ENCODE results near the gene ST3GAL3. TPM values are rescaled to one million over a fixed set of nuclear protein-coding genes. Genes with fewer than 3 reads are reported as not detected.

Gene ST3GAL3
- total RNA-seq, 1 experiment from 2014 or later = 8.6 TPM

DNA sequence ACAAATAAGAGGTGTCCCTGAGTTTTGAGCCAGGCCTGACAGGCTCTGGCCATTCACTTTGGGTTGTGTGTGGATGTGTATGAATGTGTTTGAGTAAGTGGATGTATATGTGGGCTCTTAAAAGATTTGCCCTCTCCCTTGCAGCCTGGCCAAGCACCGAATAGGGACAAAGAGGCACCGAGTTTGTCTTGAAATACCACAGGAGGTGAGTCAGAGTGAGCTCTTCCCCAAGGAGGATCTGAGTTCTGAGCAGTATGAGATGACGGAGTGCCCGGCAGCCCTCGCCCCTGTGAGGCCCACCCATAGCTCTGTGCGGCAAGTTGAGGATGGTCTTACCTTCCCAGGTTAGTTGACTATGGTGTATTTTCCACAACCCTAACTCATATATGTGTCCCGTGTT lies 38.4 kb upstream of the ST3GAL3 start:
- TF ChIP-seq, protein P1, sequence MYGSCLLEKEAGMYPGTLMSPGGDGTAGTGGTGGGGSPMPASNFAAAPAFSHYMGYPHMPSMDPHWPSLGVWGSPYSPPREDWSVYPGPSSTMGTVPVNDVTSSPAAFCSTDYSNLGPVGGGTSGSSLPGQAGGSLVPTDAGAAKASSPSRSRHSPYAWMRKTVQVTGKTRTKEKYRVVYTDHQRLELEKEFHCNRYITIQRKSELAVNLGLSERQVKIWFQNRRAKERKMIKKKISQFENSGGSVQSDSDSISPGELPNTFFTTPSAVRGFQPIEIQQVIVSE (CRISPR knock-in tag; IDR thresholded peaks at IDR 0.05; ENCODE audit: borderline replicate concordance) = no peak
- TF ChIP-seq, protein P2, sequence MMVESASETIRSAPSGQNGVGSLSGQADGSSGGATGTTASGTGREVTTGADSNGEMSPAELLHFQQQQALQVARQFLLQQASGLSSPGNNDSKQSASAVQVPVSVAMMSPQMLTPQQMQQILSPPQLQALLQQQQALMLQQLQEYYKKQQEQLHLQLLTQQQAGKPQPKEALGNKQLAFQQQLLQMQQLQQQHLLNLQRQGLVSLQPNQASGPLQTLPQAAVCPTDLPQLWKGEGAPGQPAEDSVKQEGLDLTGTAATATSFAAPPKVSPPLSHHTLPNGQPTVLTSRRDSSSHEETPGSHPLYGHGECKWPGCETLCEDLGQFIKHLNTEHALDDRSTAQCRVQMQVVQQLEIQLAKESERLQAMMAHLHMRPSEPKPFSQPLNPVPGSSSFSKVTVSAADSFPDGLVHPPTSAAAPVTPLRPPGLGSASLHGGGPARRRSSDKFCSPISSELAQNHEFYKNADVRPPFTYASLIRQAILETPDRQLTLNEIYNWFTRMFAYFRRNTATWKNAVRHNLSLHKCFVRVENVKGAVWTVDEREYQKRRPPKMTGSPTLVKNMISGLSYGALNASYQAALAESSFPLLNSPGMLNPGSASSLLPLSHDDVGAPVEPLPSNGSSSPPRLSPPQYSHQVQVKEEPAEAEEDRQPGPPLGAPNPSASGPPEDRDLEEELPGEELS (CRISPR knock-in tag; IDR thresholded peaks at IDR 0.05) = no peak
- TF ChIP-seq NFE2L1 (CRISPR knock-in tag; IDR thresholded peaks at IDR 0.05) (no peak), EMX1 (CRISPR knock-in tag; IDR thresholded peaks at IDR 0.05) (no peak), JUN (CRISPR knock-in tag; IDR thresholded peaks at IDR 0.05) (no peak), GRHL2 (CRISPR knock-in tag; IDR thresholded peaks at IDR 0.05; ENCODE audit: insufficient replicate concordance, severe bottlenecking) (no peak), ZNF416 (CRISPR knock-in tag; IDR thresholded peaks at IDR 0.05) (no peak), SOX15 (CRISPR knock-in tag; IDR thresholded peaks at IDR 0.05) (no peak), JAZF1 (CRISPR knock-in tag; IDR thresholded peaks at IDR 0.05) (no peak), GABPB1 (CRISPR knock-in tag; IDR thresholded peaks at IDR 0.05) (no peak), ZNF423 (CRISPR knock-in tag; IDR thresholded peaks at IDR 0.05) (no peak), RELA (CRISPR knock-in tag; IDR thresholded peaks at IDR 0.05; ENCODE audit: borderline replicate concordance) (no peak), CREB1 (CRISPR knock-in tag; IDR thresholded peaks at IDR 0.05) (no peak)
- TF ChIP-seq, protein P3, sequence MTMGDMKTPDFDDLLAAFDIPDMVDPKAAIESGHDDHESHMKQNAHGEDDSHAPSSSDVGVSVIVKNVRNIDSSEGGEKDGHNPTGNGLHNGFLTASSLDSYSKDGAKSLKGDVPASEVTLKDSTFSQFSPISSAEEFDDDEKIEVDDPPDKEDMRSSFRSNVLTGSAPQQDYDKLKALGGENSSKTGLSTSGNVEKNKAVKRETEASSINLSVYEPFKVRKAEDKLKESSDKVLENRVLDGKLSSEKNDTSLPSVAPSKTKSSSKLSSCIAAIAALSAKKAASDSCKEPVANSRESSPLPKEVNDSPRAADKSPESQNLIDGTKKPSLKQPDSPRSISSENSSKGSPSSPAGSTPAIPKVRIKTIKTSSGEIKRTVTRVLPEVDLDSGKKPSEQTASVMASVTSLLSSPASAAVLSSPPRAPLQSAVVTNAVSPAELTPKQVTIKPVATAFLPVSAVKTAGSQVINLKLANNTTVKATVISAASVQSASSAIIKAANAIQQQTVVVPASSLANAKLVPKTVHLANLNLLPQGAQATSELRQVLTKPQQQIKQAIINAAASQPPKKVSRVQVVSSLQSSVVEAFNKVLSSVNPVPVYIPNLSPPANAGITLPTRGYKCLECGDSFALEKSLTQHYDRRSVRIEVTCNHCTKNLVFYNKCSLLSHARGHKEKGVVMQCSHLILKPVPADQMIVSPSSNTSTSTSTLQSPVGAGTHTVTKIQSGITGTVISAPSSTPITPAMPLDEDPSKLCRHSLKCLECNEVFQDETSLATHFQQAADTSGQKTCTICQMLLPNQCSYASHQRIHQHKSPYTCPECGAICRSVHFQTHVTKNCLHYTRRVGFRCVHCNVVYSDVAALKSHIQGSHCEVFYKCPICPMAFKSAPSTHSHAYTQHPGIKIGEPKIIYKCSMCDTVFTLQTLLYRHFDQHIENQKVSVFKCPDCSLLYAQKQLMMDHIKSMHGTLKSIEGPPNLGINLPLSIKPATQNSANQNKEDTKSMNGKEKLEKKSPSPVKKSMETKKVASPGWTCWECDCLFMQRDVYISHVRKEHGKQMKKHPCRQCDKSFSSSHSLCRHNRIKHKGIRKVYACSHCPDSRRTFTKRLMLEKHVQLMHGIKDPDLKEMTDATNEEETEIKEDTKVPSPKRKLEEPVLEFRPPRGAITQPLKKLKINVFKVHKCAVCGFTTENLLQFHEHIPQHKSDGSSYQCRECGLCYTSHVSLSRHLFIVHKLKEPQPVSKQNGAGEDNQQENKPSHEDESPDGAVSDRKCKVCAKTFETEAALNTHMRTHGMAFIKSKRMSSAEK (CRISPR knock-in tag; IDR thresholded peaks at IDR 0.05; ENCODE audit: borderline replicate concordance) = no peak
- TF ChIP-seq, protein P4, sequence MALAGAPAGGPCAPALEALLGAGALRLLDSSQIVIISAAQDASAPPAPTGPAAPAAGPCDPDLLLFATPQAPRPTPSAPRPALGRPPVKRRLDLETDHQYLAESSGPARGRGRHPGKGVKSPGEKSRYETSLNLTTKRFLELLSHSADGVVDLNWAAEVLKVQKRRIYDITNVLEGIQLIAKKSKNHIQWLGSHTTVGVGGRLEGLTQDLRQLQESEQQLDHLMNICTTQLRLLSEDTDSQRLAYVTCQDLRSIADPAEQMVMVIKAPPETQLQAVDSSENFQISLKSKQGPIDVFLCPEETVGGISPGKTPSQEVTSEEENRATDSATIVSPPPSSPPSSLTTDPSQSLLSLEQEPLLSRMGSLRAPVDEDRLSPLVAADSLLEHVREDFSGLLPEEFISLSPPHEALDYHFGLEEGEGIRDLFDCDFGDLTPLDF (CRISPR knock-in tag; IDR thresholded peaks at IDR 0.05) = no peak
- TF ChIP-seq, protein P5, sequence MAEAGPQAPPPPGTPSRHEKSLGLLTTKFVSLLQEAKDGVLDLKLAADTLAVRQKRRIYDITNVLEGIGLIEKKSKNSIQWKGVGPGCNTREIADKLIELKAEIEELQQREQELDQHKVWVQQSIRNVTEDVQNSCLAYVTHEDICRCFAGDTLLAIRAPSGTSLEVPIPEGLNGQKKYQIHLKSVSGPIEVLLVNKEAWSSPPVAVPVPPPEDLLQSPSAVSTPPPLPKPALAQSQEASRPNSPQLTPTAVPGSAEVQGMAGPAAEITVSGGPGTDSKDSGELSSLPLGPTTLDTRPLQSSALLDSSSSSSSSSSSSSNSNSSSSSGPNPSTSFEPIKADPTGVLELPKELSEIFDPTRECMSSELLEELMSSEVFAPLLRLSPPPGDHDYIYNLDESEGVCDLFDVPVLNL (CRISPR knock-in tag; IDR thresholded peaks at IDR 0.05; ENCODE audit: borderline replicate concordance, low read depth) = no peak
- TF ChIP-seq, protein P6, sequence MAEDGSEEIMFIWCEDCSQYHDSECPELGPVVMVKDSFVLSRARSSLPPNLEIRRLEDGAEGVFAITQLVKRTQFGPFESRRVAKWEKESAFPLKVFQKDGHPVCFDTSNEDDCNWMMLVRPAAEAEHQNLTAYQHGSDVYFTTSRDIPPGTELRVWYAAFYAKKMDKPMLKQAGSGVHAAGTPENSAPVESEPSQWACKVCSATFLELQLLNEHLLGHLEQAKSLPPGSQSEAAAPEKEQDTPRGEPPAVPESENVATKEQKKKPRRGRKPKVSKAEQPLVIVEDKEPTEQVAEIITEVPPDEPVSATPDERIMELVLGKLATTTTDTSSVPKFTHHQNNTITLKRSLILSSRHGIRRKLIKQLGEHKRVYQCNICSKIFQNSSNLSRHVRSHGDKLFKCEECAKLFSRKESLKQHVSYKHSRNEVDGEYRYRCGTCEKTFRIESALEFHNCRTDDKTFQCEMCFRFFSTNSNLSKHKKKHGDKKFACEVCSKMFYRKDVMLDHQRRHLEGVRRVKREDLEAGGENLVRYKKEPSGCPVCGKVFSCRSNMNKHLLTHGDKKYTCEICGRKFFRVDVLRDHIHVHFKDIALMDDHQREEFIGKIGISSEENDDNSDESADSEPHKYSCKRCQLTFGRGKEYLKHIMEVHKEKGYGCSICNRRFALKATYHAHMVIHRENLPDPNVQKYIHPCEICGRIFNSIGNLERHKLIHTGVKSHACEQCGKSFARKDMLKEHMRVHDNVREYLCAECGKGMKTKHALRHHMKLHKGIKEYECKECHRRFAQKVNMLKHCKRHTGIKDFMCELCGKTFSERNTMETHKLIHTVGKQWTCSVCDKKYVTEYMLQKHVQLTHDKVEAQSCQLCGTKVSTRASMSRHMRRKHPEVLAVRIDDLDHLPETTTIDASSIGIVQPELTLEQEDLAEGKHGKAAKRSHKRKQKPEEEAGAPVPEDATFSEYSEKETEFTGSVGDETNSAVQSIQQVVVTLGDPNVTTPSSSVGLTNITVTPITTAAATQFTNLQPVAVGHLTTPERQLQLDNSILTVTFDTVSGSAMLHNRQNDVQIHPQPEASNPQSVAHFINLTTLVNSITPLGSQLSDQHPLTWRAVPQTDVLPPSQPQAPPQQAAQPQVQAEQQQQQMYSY (CRISPR knock-in tag; IDR thresholded peaks at IDR 0.05) = no peak
- TF ChIP-seq, protein P7, sequence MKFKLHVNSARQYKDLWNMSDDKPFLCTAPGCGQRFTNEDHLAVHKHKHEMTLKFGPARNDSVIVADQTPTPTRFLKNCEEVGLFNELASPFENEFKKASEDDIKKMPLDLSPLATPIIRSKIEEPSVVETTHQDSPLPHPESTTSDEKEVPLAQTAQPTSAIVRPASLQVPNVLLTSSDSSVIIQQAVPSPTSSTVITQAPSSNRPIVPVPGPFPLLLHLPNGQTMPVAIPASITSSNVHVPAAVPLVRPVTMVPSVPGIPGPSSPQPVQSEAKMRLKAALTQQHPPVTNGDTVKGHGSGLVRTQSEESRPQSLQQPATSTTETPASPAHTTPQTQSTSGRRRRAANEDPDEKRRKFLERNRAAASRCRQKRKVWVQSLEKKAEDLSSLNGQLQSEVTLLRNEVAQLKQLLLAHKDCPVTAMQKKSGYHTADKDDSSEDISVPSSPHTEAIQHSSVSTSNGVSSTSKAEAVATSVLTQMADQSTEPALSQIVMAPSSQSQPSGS (CRISPR knock-in tag; IDR thresholded peaks at IDR 0.05; ENCODE audit: borderline replicate concordance, low read depth) = no peak
- ATAC-seq (no peak), DNase-seq (ENCODE audit: low spot score) (no peak)
- POLR2A ChIA-PET = no interaction called here
- Mint-ChIP-seq H3K36me3 (peaks cover 91% of the 10 kb centered on the region), H3K27me3 (ENCODE audit: low read depth) (no peaks in the 10 kb centered on the region), H3K27ac (no peak overlapping the region; the same call in 1 of the 2 replicates), H3K4me3 (no peak overlapping the region), H3K4me1 (no peaks in the 10 kb centered on the region), H3K9me3 (no peaks in the 10 kb centered on the region)
- CTCF ChIA-PET = interaction anchor here (1.9 kb wide), 1 partner anchor 16 kb away, joined by 8 read pairs; no protein-coding TSS in a partner anchor

Measured in WTC11 (cell line).